Bronchial epithelial cell (primary cell): ENCODE results near the gene SPC24. TPM values are rescaled to one million over a fixed set of nuclear protein-coding genes. Genes with fewer than 3 reads are reported as not detected.

ENCODE experiments used
- DNase-seq: peaks from one replicate; pipeline ENCODE4 v3.0.0-alpha.2; 2010; ENCODE audit warnings: low read depth
- FAIRE-seq: peaks from 2 replicates; lab custom pipeline; 2011; peaks lifted over from hg19 to GRCh38; lab: Jason Lieb, UNC
- H3K27me3 ChIP-seq: 2 replicates; pipeline ENCODE4 v1.5.1; 2011; ENCODE audit warnings: low read length; ENCODE audit not compliant: control insufficient read depth, insufficient read depth
- H3K36me3 ChIP-seq: 2 replicates; pipeline ENCODE4 v1.5.1; 2011; ENCODE audit warnings: low read length; ENCODE audit not compliant: control insufficient read depth, insufficient read depth
- H3K4me3 ChIP-seq: 2 replicates; pipeline ENCODE4 v1.5.1; 2011; ENCODE audit warnings: mild to moderate bottlenecking, low read depth, low read length, control low read depth
- total RNA-seq: library from RNA; depleted of rRNA; stranded (reverse); fragments of >200 nt; gene quantifications from 2 replicates; pipeline ENCODE4 v1.2.1, GENCODE V29; 2014
- TF ChIP-seq, protein P1 (sequence below): IDR thresholded peaks from 2 replicates; pipeline ENCODE4 v1.5.1; 2011; ENCODE audit warnings: mild to moderate bottlenecking, moderate library complexity, low read length, control low read depth, inconsistent platforms; ENCODE audit not compliant: insufficient read depth, severe bottlenecking

Gene SPC24
- total RNA-seq, 1 donor from 2014 or later, result 1.6 TPM

DNA sequence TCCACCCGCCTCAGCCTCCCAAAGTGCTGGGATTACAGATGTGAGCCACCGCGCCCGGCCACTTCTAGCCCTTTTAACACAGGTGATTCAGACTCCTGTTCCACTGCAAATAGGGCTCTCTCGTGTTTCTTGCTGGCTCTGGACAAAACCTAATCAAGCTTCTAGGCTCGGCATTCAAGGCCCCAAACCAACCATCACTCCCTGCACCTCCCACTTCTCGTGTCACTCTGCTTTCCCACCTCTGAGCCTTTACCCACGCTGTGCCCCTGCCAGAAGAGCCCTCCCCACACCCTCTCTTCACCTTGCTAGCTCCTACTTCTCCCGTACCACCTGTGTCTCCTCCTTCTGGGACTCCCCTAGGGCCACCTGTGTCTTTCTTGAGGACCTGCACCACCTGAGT is 22.0 kb upstream of the SPC24 start:
- H3K27me3 ChIP-seq, result no peaks in the 10 kb centered on the region
- no peak overlapping the region for H3K4me3 ChIP-seq
- H3K36me3 ChIP-seq, result peaks cover 7% of the 10 kb centered on the region
- TF ChIP-seq, protein P1, sequence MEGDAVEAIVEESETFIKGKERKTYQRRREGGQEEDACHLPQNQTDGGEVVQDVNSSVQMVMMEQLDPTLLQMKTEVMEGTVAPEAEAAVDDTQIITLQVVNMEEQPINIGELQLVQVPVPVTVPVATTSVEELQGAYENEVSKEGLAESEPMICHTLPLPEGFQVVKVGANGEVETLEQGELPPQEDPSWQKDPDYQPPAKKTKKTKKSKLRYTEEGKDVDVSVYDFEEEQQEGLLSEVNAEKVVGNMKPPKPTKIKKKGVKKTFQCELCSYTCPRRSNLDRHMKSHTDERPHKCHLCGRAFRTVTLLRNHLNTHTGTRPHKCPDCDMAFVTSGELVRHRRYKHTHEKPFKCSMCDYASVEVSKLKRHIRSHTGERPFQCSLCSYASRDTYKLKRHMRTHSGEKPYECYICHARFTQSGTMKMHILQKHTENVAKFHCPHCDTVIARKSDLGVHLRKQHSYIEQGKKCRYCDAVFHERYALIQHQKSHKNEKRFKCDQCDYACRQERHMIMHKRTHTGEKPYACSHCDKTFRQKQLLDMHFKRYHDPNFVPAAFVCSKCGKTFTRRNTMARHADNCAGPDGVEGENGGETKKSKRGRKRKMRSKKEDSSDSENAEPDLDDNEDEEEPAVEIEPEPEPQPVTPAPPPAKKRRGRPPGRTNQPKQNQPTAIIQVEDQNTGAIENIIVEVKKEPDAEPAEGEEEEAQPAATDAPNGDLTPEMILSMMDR, result no peak
- no peak for DNase-seq
- no peak for FAIRE-seq

DNA sequence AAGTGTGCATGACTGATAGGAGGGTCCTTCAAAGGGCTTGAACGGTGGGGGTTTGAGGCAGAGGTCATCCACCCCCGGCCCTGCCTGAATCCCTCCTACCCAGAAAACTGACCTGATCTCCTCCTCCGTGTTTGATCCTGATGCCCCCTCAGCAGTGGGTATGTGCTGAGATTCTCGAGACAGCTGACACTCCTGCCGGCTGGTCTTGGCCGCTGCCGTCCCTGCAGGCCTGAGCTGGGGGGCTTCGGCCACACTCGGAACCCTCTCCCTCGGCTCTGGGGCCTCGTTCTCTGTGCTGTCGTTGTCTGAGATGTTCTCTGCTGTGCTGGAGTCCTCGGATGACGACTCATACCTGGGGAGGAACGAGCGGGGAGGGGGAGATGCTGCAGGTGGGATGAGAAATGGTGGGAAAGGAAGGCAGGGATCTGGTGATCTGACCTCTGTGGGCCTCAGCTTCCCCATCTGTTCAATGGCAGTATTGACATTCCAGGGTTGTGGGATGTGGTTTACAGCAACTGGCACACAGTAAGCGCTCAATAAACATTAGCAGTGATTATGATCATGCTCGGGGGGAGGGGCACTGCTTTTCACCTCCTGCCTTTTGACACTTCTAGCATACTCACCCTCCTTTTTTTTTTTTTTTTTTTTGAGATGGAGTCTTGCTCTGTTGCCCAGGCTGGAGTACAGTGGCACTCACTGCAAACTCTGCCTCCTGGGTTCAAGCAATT is 21.0 kb upstream of the SPC24 start:
- Histone ChIP-seq H3K36me3 (peaks cover 7% of the 10 kb centered on the region), H3K27me3 (no peaks in the 10 kb centered on the region), H3K4me3 (no peak overlapping the region)
- DNase-seq (no peak), FAIRE-seq (peak; percentile 55)
- TF ChIP-seq, protein P1, result no peak

DNA sequence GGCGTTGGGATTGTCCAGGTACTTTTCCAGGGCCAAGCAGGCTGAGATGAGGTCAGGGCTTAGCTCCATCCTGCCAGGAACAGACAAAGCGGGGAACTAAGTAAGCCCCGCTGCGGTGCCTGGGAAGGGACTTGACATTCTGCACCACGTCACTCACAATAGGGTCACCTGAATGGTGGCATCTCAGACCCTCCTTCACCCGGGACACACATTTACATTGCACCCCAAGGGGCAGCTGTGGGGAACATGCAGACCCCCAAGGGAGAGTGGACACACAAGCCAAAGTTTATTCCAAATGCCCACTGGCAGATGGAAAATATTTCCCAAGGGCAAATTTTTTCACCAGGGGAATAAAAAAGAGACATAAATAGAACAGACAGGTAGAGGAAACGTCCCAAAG is 20.3 kb upstream of the SPC24 start:
- DNase-seq, result no peak
- peaks cover 7% of the 10 kb centered on the region for H3K36me3 ChIP-seq
- no peaks in the 10 kb centered on the region for H3K27me3 ChIP-seq
- TF ChIP-seq, protein P1, result no peak
- no peak overlapping the region for H3K4me3 ChIP-seq
- FAIRE-seq, result no peak

DNA sequence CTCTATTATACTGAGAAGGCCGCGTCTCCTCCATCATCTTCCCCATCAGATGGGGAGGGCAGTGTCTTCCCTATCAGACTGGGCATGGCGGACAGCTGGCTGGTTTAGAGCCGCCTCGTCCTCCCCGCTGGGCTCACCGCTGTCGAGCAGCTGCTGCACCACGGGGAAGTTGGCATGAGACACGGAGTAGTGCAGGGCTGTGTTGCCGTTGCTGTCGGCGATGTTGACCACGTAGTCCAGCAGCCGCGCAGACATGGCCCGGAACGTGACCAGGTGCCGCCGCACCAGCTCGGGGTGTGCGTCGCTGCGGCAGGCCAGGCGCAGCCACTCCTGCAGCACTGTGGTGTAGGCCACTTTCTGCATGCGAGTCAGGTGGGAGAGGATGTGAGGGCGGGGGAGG is 18.8 kb upstream of the SPC24 start:
- Histone ChIP-seq H3K27me3 (no peaks in the 10 kb centered on the region), H3K4me3 (no peak overlapping the region), H3K36me3 (peaks cover 8% of the 10 kb centered on the region)
- TF ChIP-seq, protein P1, result no peak
- no peak for FAIRE-seq
- no peak for DNase-seq

DNA sequence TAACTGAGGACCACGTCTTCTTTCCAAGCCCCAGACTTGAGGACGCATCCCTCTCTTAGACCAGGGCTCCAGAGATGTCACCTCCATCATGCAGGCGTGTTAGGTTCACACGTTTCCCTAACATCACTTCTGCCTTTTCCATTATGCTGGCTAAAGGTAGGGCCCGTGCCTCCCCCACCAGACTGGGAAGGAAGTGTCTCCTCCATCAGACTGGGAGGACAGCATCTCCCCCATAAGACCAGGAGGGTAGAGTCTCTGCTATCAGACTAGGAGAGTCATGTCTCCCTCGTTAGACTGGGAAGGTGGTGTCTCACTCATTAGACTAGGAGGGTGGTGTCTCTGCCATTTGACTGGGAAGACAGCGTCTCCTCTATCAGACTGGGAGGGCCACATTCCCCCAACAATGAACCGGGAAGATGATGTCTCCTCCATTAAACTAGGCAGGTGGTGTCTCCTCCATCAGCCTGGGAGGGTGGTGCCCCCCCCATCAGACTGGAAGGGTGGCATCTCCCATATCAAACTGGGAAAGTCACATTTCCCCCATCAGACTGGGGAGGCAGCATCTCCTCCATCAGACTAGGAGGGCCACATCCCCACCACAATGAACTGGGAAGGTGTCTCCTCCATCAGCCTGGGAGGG is 18.1 kb upstream of the SPC24 start:
- Histone ChIP-seq H3K27me3 (no peaks in the 10 kb centered on the region), H3K36me3 (peaks cover 8% of the 10 kb centered on the region), H3K4me3 (no peak overlapping the region)
- TF ChIP-seq, protein P1, result no peak
- FAIRE-seq, result peak; percentile 81
- no peak for DNase-seq
